H7 (cell line): Measurements from ENCODE around the gene TINCR. TPM values are rescaled to one million over a fixed set of nuclear protein-coding genes. Genes with fewer than 3 reads are reported as not detected.

ENCODE experiments used
- DNase-seq: peaks from one replicate; pipeline ENCODE4 v3.0.0; 2012
- H3K27me3 ChIP-seq: 2 replicates; pipeline ENCODE4 v1.6.0; 2011; ENCODE audit warnings: mild to moderate bottlenecking, low read length; ENCODE audit not compliant: control insufficient read depth, insufficient read depth
- H3K36me3 ChIP-seq: replicated peaks from 2 replicates; pipeline ENCODE4 v1.5.1; 2011; ENCODE audit warnings: low read length; ENCODE audit not compliant: control insufficient read depth, insufficient read depth
- H3K4me3 ChIP-seq: 2 replicates; pipeline ENCODE4 v1.5.1; 2011; ENCODE audit warnings: low read depth, mild to moderate bottlenecking, control low read depth, low read length, moderate library complexity; ENCODE audit not compliant: insufficient read depth
- total RNA-seq: library from RNA; depleted of rRNA; stranded (reverse); fragments of >200 nt; shearing (Covaris generic); gene quantifications from 2 replicates; pipeline ENCODE4 v1.2.3, GENCODE V29; 2014

TINCR gene
- total RNA-seq, 1 experiment from 2014 or later, result 0.28 TPM

DNA sequence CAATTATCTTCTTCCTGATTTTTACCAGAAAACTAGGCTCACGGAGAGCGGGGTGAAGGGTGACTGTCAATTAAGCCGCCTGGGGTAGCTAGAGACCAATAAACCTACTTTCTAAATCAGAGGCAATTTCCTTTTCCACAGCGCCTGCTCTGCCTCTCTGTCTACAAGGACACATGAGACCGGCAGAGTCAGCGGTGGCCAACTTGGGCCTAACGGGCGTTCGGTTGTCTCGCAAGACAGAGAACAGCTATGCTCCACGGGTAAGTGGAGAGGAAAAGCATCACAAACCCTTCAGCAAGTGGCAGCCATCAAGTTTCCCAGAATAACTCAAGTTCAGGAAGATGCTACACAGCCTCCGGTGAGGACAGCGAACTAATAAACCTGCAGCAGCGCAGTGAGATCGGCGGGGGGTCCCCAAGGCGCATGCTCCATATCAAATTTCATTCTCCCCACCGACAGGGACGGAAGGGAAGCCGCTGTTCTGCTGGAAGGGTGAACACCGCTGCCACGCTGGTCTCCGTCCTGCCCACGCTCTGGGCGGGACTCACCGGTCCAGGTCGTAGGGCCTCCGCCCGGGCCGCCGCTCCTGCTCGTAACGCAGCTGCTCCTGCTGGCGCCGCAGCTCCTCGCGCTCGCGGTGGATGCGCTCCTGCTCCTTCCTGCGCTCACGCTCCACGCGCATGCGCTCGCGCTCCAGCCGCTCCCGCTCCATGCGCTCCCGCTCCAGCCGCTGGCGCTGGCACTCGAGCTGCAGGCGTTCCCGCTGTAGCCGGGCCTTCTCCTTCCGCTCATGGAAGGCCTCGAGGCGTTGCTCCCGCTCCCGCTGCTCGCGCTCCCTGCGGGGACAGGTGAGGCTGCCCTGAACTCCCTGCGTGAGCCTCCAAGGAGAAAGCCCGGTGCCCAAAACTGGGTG, 25.8 kb upstream of the TINCR start:
- H3K27me3 ChIP-seq, result no peaks in the 10 kb centered on the region
- H3K36me3 ChIP-seq, result peaks cover 42% of the 10 kb centered on the region
- DNase-seq, result no peak
- no peak overlapping the region for H3K4me3 ChIP-seq

DNA sequence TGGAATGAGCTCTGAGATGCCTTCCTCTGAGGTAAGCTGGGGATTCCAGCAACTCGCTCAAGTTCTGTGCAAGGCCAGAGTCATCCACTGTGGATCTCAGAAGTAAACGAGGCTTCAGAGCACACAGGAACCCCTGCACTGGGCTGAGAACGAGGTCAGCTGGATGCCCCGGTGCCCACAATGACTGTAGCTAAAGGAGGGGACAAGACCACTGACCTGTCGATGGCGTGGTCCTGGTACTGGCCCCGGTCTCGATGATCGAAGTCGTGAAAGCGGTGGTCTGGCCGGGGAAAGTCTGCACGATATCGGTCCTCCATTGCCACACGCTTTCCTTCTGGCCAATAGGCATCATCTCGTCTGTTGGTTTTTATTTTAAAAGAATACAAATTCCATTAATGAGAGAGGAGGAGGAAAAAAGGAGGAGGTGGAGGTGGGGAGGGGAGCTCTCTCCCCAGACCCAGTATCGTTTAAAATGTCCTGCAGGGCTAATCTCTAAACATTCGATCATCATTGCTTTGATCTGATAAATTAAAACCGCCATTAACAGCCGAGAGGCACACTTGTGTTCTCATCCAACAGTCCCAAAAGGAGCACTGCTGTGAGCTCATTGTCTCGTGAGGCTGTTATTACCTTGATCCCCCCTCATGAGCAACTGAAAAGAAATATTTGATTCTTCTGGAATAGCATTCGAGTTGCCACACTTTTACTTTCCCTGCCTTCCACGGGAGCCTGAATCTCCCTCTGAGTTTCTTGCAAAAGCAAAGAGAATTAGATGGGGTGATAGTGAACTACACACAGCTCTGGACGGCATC, 25.0 kb upstream of the TINCR start:
- H3K36me3 ChIP-seq, result peaks cover 40% of the 10 kb centered on the region
- H3K27me3 ChIP-seq, result no peaks in the 10 kb centered on the region
- H3K4me3 ChIP-seq, result no peak overlapping the region
- DNase-seq, result no peak

DNA sequence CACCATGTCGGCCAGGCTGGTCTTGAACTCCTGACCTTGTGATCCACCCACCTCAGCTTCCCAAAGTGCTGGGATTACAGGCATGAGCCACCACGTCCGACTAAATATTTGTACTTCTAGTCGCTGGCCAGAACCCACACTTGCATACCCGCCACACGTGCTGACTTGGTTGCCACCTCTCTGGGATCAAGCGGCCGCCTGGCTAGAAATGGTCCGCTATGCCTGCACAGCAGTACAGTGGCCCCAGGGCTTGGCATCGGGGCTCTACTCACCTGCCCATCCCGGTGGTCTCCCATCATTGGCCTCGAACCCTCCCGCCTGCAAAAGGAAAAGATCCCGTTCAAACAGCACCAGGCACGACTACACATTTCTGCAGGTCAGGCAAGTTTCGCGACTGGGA, 23.7 kb upstream of the TINCR start:
- Histone ChIP-seq H3K4me3 (no peak overlapping the region), H3K36me3 (peaks cover 33% of the 10 kb centered on the region), H3K27me3 (no peaks in the 10 kb centered on the region)
- no peak for DNase-seq

DNA sequence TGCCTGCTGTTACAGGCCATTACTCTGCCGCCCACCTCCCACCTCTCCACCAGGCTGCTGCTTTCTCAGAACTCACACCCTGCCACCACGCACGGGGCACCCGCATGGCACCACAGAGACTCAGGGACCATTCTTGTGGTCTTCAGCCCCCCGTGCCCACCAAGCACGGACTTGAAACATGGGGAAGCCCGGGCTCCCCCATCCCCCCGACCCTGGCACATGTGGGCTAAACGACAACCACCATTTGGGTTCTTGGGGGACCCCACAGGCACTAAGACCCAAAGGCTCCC, 23.1 kb upstream of the TINCR start:
- H3K27me3 ChIP-seq, result no peaks in the 10 kb centered on the region
- DNase-seq, result no peak
- H3K36me3 ChIP-seq, result peaks cover 32% of the 10 kb centered on the region
- H3K4me3 ChIP-seq, result no peak overlapping the region

DNA sequence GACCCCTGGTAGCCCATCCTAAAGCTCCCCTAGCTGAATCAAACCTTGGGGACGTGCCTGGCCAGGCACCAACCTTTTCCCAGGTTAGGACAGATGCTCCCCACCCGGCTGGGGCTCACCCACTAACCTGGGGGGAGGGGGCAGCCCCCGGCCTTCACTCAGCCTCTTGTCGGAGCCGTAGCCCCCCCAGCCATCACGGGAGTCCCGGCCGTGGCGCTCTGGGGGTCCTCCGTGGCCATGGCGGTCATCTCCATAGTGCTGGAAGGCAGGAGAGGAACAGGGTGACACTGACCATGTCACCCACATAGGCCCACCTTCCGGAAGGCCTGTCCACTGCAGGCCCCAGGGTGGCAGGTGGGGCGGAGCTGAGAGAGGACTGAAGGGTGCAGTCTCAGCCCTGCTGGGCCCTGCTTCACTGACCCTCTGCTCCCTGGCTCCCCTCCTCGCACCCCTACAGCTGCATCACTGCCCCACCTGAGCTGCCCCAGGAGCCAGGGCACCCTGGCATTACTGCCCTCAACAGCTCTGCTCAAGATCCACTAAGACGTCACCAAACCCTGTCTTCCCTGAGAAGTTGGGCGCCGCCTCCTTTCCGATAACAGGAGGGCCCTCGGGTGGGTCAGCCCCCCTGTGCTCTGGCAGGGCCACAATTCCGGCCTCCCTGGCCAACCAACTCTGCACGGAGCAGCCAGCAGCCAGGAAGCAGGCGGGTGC, 22.6 kb upstream of the TINCR start:
- H3K27me3 ChIP-seq, result no peaks in the 10 kb centered on the region
- H3K36me3 ChIP-seq, result peaks cover 29% of the 10 kb centered on the region
- no peak for DNase-seq
- H3K4me3 ChIP-seq, result no peak overlapping the region

DNA sequence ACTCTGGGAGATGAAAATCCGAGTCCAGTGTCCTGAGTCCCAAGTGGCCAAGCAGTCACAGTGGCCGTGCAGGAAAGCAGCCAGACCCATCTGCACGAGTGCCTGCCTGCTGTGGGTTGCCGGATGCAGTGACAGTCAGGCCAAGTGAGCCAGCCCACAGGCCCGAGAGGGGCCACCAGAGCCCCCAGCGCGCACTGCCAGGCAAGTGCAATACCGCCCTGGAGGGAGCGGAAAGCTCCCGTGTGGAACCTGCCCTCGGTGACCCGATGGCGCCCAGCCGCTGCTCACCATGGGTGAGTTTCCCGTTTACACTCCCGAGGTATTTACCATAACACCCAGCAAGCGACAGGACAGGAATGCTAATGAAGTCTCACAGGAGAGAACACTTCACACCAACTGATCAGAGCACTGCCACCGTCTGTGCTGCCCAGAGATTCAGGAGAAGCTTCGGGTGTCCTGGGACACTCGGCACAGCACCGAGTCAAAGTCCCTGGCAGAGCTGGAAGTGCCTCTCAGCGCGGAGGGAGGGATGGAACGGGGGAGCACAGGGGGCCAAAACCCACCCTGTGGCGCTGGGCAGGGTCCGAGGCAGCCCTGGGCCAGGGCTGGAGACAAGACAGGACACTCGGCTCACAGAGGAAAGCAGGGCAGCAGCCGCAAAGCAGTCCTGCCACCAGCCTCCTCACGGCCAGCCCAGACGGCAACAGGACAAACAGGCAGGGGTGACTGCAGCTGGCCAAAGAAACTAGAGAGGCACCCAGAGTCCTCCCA, 21.3 kb upstream of the TINCR start:
- peak; percentile 59 for DNase-seq
- Histone ChIP-seq H3K27me3 (no peaks in the 10 kb centered on the region), H3K36me3 (peaks cover 21% of the 10 kb centered on the region), H3K4me3 (no peak overlapping the region)

DNA sequence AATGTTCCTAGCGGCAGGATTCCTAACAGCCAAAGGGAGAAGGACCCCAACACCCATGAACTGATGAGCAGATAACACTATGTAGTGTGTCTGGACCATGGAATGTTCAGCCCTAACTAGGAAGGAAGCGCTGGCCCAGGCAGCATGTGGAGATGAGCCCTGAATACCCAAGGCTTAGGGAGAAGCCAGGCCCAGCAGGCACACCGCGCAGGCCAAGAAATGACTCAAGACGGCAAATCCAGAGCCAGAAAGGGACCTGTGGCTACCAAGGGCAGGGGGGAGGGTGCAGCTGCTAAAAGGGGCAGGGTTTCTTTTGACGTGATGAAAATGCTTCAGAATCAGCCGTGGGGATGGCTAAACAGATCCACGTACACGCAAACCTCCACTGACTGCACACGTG, 20.7 kb upstream of the TINCR start:
- H3K4me3 ChIP-seq, result no peak overlapping the region
- no peak for DNase-seq
- H3K27me3 ChIP-seq, result no peaks in the 10 kb centered on the region
- peaks cover 19% of the 10 kb centered on the region for H3K36me3 ChIP-seq

DNA sequence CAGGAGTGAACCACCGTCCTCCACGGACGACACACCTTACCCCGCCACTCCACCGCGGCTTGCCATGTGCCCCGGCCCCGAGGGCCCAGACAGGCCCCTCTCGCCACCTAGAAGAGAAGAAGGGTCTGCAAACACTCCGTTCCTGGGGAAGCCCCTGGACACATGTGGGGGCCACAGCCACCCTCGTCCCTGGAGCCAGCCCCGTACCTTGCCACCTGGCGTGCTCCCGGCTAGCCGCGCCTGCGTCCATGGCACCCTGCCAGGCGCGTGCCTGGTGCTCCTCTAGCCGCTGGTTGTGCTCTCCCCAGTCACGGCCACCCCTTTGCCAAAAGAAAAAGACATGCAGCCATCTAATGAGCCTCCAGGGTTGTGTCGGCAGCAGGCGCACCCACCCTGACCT, 19.9 kb upstream of the TINCR start:
- Histone ChIP-seq H3K36me3 (peaks cover 16% of the 10 kb centered on the region), H3K4me3 (no peak overlapping the region), H3K27me3 (no peaks in the 10 kb centered on the region)
- no peak for DNase-seq

DNA sequence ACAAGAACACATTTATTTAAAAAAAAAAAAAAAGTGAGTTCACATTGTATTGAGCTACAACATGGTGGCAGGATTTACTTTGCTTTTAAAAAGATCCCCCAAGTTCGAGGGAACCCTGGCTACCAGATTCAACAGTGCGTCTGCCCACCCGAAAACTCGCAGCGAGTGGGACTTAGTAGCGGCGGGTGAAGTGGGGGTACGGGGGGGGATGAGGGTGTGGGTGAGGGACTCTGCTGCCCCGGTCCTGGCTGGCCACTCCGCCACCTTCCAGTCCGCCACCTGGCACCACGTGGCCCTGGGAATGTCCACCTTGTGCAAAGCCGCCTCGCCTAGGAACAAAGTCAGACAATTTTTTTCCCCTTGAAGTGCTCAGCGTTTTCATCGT, 19.3 kb upstream of the TINCR start:
- peaks cover 11% of the 10 kb centered on the region for H3K36me3 ChIP-seq
- no peaks in the 10 kb centered on the region for H3K27me3 ChIP-seq
- H3K4me3 ChIP-seq, result no peak overlapping the region
- peak; percentile 60 for DNase-seq

DNA sequence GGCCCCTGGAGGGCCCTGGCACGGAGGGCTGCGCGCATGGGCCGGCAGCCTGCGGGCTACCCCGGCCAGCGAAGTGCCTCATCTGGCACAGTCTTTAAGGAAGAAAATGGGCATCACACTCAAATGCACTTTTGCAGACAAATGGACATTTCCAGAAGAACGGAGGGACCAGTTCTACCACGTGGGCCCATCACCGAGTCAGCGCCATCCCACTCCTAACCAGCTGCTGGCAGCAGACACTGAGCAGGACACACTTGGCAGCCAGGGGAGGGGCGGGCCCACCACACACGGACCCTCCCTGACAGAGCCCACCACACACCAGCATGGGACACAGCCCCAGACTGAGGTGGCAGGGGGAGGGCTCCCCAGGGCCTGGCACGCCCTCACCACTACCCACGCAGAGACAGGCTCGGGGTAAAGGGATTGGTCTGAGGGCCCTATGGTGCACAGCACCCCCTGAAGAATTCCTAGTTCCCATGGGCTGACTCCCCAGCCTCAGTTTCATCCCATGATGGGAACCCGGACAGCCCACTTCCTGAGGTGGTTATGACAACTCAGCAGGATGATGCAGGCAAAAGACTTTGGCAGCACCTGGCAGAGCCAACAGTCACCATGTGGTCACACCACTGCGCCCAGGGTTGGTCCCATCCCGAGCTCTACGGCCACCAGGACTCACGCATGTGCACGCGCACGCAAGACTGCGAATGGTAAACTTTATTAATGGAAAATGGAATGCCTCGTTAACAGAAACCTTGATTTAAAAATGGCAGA, 18.7 kb upstream of the TINCR start:
- DNase-seq, result peak; percentile 77
- Histone ChIP-seq H3K4me3 (no peak overlapping the region), H3K27me3 (no peaks in the 10 kb centered on the region), H3K36me3 (peaks cover 9% of the 10 kb centered on the region)

DNA sequence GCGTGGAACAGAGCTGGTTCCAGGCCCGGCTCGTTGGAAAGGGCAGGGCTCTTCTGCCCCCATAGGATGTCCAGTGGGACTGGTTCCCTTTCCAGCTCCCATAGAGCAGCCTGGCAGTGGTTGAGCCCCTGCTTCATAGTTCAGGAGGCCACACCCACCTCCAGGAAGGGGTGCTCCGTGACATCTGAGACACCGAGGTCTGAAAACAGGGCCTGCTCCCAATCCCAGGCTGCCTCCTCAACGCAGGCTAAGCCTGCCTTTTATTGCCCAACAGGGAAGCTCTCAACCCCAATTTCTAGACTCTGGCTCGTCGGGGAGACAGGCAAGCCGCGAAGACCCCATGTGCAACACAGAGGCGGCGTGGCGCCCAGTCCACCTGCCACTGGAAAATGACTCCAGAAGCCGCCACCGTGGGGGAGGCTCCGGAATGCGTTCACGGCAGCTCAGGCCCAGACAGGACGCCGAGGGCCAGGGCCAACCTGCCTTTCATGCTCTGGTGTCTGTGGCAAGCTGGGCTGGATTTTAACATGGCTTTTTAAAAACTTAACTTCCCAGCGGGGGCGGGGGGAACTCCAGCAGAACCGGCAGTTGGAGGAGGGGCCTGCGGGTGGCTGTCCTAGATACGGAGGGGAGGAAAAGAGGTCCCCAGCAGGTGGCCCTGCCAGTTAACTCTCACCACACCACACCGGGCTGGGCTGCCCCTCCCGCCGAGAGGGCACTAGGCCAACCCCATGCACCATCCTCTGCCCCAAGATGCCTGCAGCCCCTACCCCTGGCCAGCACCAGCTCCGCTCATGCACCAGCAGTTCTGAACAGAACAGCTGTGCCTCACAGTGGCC, 17.9 kb upstream of the TINCR start:
- Histone ChIP-seq H3K27me3 (no peaks in the 10 kb centered on the region), H3K36me3 (peaks cover 9% of the 10 kb centered on the region), H3K4me3 (no peak overlapping the region)
- peak; percentile 96 for DNase-seq

DNA sequence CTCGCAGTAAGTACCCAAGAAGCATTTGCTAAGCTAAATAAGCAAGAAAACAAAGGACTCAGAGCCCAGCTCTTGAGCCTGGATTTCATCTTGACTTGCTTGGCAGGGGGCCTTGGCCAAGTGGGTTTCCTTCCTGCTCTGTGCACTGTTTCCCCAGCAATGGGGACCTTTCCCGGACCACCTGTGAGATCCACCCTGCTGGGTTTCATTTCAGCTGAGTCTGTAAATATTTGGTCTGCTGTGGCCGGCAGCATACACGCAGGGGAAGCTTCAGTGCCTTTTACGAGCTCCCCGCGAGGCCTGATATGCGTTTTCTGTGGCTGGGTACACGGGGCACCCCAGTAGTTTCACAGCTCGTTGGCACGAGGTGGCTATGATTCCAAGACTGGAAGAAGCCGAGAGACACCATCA, 12.4 kb upstream of the TINCR start:
- no peaks in the 10 kb centered on the region for H3K27me3 ChIP-seq
- H3K36me3 ChIP-seq, result no peaks in the 10 kb centered on the region; the same call in 1 of the 2 replicates
- H3K4me3 ChIP-seq, result no peak overlapping the region
- no peak for DNase-seq

DNA sequence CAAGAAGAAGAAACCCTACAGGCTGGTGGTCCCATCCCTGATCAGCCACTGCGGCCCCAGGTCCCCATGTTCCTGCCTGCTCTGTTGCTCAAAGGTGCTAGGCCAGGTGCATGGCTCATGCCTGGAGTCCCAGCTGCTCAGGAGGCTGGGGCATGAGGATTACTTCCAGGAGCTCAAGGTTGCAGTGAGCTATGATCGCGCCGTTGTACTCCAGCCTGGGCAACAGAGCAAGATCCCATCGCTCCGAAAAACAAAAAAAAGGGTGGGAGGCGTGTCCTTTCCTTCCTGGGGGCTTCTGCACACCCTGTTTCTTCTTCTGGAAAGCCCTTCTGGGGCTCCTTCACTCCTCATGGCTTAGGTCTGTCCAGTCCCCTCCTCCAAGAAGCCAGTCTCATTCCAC, 11.9 kb upstream of the TINCR start:
- no peaks in the 10 kb centered on the region; the same call in 1 of the 2 replicates for H3K36me3 ChIP-seq
- DNase-seq, result no peak
- no peak overlapping the region for H3K4me3 ChIP-seq
- H3K27me3 ChIP-seq, result no peaks in the 10 kb centered on the region
